Duodenal mucosa (tissue), 2 donors: Measurements from ENCODE around the gene PLXNB3.

Experiments
- H3K27ac ChIP-seq: one replicate; pipeline ENCODE4 v1.7.0; 2013; ENCODE audit warnings: low read depth, low read length
- H3K27me3 ChIP-seq, 2 donors: one replicate each; pipeline ENCODE4 v1.7.0; 2013; ENCODE audit warnings: low read length in 2 of 2, control low read depth in 1 of 2; ENCODE audit not compliant: insufficient read depth in 2 of 2, control insufficient read depth in 1 of 2
- H3K36me3 ChIP-seq, 2 donors: one replicate each; pipeline ENCODE4 v1.7.0; 2013; ENCODE audit warnings: low read length in 2 of 2, control low read depth in 1 of 2; ENCODE audit not compliant: insufficient read depth in 2 of 2, control insufficient read depth in 1 of 2
- H3K4me1 ChIP-seq, 2 donors: one replicate each; pipeline ENCODE4 v1.7.0; 2013; ENCODE audit warnings: low read length in 2 of 2, control low read depth in 1 of 2; ENCODE audit not compliant: insufficient read depth in 2 of 2, control insufficient read depth in 1 of 2
- H3K4me3 ChIP-seq, 2 donors: one replicate each; pipeline ENCODE4 v1.7.0; 2013; ENCODE audit warnings: low read length in 2 of 2, low read depth in 1 of 2
- H3K9ac ChIP-seq, 2 donors: one replicate each; pipeline ENCODE4 v1.7.0; 2013; ENCODE audit warnings: low read length in 2 of 2, low read depth in 1 of 2
- H3K9me3 ChIP-seq, 2 donors: one replicate each; pipeline ENCODE4 v1.7.0; 2013; ENCODE audit warnings: low read length in 2 of 2, control low read depth in 1 of 2; ENCODE audit not compliant: control insufficient read depth in 1 of 2

PLXNB3 gene

GRCh38 chrX:153768311-153769157 is 4.5 kb downstream of the PLXNB3 start:
- no peak overlapping the region for H3K4me3 ChIP-seq
- H3K27me3 ChIP-seq: no peaks in the 10 kb centered on the region
- no peaks in the 10 kb centered on the region for H3K36me3 ChIP-seq
- no peak overlapping the region for H3K9ac ChIP-seq
- no peak overlapping the region for H3K27ac ChIP-seq
- H3K4me1 ChIP-seq: peaks cover 0 to 7% of the 10 kb centered on the region in 2 donors
- H3K9me3 ChIP-seq: no peaks in the 10 kb centered on the region

GRCh38 chrX:153769158-153769864 is 5.3 kb downstream of the PLXNB3 start:
- Histone ChIP-seq H3K27ac (no peak overlapping the region), H3K4me3 (no peak overlapping the region), H3K4me1 (peaks cover 0 to 3% of the 10 kb centered on the region in 2 donors), H3K36me3 (no peaks in the 10 kb centered on the region), H3K9ac (no peak overlapping the region), H3K27me3 (no peaks in the 10 kb centered on the region), H3K9me3 (no peaks in the 10 kb centered on the region)

- Histone ChIP-seq H3K27me3 (no peaks in the 10 kb centered on the region), H3K9me3 (no peaks in the 10 kb centered on the region), H3K27ac (no peak overlapping the region), H3K9ac (no peak overlapping the region), H3K4me1 (no peaks in the 10 kb centered on the region), H3K4me3 (no peak overlapping the region), H3K36me3 (no peaks in the 10 kb centered on the region)
Measured at GRCh38 chrX:153769865-153770600, 6.0 kb downstream of the PLXNB3 start.

- Histone ChIP-seq H3K36me3 (no peaks in the 10 kb centered on the region), H3K4me3 (no peak overlapping the region), H3K4me1 (no peaks in the 10 kb centered on the region), H3K9ac (no peak overlapping the region), H3K9me3 (no peaks in the 10 kb centered on the region), H3K27me3 (no peaks in the 10 kb centered on the region), H3K27ac (no peak overlapping the region)
Measured at GRCh38 chrX:153770601-153771414, 6.8 kb downstream of the PLXNB3 start.

GRCh38 chrX:153771415-153772315 is 7.6 kb downstream of the PLXNB3 start:
- no peaks in the 10 kb centered on the region for H3K4me1 ChIP-seq
- H3K36me3 ChIP-seq: no peaks in the 10 kb centered on the region
- H3K9ac ChIP-seq: no peak overlapping the region
- H3K27ac ChIP-seq: no peak overlapping the region
- no peak overlapping the region for H3K4me3 ChIP-seq
- H3K27me3 ChIP-seq: no peaks in the 10 kb centered on the region
- H3K9me3 ChIP-seq: no peaks in the 10 kb centered on the region

- no peak overlapping the region for H3K9ac ChIP-seq
- no peak overlapping the region for H3K4me3 ChIP-seq
- no peak overlapping the region for H3K27ac ChIP-seq
- H3K27me3 ChIP-seq: no peaks in the 10 kb centered on the region
- no peaks in the 10 kb centered on the region for H3K9me3 ChIP-seq
- H3K4me1 ChIP-seq: no peaks in the 10 kb centered on the region
- H3K36me3 ChIP-seq: no peaks in the 10 kb centered on the region
Measured at GRCh38 chrX:153772316-153773217, 8.5 kb downstream of the PLXNB3 start.

GRCh38 chrX:153773218-153773611 is 9.2 kb downstream of the PLXNB3 start:
- H3K9ac ChIP-seq: no peak overlapping the region
- no peaks in the 10 kb centered on the region for H3K4me1 ChIP-seq
- no peak overlapping the region for H3K27ac ChIP-seq
- H3K9me3 ChIP-seq: no peaks in the 10 kb centered on the region
- no peaks in the 10 kb centered on the region for H3K27me3 ChIP-seq
- no peak overlapping the region for H3K4me3 ChIP-seq
- no peaks in the 10 kb centered on the region for H3K36me3 ChIP-seq

- Histone ChIP-seq H3K9ac (no peak overlapping the region), H3K27ac (no peak overlapping the region), H3K4me3 (no peak overlapping the region), H3K36me3 (no peaks in the 10 kb centered on the region), H3K9me3 (no peaks in the 10 kb centered on the region), H3K4me1 (no peaks in the 10 kb centered on the region), H3K27me3 (no peaks in the 10 kb centered on the region)
Measured at GRCh38 chrX:153773741-153774575, 9.9 kb downstream of the PLXNB3 start.
